ENCODE results near the gene CETP. TPM values are rescaled to one million over a fixed set of nuclear protein-coding genes. Genes with fewer than 3 reads are reported as not detected.

The CETP gene
- total and polyA plus RNA-seq, 9 of the 15 experiments (the other 6 are each of a cell fraction or from before 2014, with no cell fraction given) = 0.07 to 0.11 TPM; not detected in 7

DNA sequence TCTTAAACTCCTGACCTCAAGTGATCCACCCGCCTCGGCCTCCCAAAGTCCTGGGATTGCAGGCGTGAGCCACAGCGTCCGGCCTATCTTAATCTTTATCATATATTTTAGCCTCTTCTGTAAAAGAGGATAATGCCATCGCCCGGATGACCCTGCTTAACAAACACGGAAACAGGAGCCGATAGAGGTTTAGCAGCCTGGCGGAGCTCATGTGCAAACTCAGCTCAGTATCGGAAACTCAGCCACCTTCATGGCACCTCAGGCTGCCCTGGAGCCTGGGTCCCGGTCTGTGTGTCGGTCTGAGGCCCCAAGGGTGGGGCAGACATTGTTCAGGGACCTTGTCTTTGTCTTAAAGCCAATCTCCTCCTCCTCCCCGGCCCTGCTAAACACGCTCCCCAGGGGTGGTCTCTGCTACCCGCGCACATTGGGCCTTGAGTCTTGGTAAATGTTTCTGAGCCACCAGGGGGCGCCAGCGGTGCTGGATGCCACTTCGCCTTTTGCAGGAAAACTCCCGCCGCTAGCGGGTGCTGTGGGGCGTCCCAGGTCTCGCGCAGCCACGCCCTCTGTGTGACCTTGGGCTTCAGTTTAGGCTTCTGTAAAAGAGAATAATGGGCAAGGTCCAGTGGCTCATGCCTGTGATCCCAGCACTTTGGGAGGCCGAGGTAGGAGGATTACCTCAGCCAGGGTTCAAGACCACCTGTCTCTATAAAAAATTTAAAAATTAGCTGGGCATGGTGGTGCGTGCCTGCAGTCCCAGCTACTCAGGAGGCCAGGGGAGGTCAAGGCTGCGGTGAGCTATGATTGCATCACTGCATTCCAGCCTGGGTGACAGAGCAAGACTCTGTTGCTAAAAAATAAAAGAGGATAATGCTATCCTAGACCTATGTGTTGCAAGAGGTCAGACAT, 2.7 kb downstream of the CETP start:
- 32% methylated on average over 26 of the region's 30 CpGs for WGBS (ENCODE audit: insufficient coverage, low coverage, missing lambda C conversion rate)
- POLR2A ChIA-PET = interaction anchor here (0.6 to 1.5 kb wide), 6 partner anchors 14 to 69 kb away, joined by 3 to 4 read pairs (median 3); no protein-coding TSS in a partner anchor
- Histone ChIP-seq H3K9me3 (replicated peaks; ENCODE audit: control insufficient read depth, insufficient read depth, low read depth, low read length) (no peaks in the 10 kb centered on the region), H3K9me1 (ENCODE audit: control insufficient read depth, insufficient read depth, low read length) (no peaks in the 10 kb centered on the region), H4K20me1 (replicated peaks; ENCODE audit: control insufficient read depth, insufficient read depth, low read length) (no peaks in the 10 kb centered on the region), H3K9ac (ENCODE audit: insufficient read depth in 1 of 2, low read depth in 2 of 2, low read length in 2 of 2) (0 out of 4 replicates have a peak overlapping the region, but pooled peaks of 1 of the 2 experiments have one; percentile 6), H3K36me3 (ENCODE audit: control insufficient read depth, insufficient read depth, low read length) (no peaks in the 10 kb centered on the region), H3K4me1 (replicated peaks in 1 of 2; ENCODE audit: control insufficient read depth in 2 of 2, insufficient read depth in 2 of 2, low read length in 2 of 2) (peaks cover 4 to 22% of the 10 kb centered on the region in 2 experiments; a peak in 4 of 5 replicates), H3K4me2 (ENCODE audit: insufficient read depth, low read length) (peak overlapping the region; percentile 4; the same call in 1 of the 2 replicates), H3K27me3 (ENCODE audit: control insufficient read depth in 2 of 2, insufficient read depth in 2 of 2, low read length in 2 of 2) (peaks cover under 1 to 6% of the 10 kb centered on the region in 2 experiments; a peak in 4 of 5 replicates), H3K4me3 (no peak overlapping the region), H3K79me2 (ENCODE audit: control insufficient read depth, insufficient read depth, low read length) (no peaks in the 10 kb centered on the region), H2AFZ (ENCODE audit: low read depth, low read length) (peak overlapping the region; percentile 87), H3K27ac (ENCODE audit: extremely low read depth, low read depth, low read length) (peak overlapping the region; percentile 53; the same call in 1 of the 3 replicates)
- peak; percentile 90 for ATAC-seq
- peak; percentile 85 to 94 (median 86) for DNase-seq (ENCODE audit: extremely low read depth in 1 of 4, low spot score in 3 of 4)
- peak; percentile 84 for FAIRE-seq
- CTCF ChIA-PET (ENCODE audit: low intra/inter-chr PET ratio) = interaction anchor here (0.6 to 2.0 kb wide), 4 partner anchors 80 to 498 kb away, joined by 3 to 6 read pairs (median 4); no protein-coding TSS in a partner anchor
- intact Hi-C loops (cut with micrococcal nuclease) = loop anchor here (1.0 to 5.0 kb wide), 3 partner anchors 53 to 204 kb away; no protein-coding TSS in a partner anchor
- BruUV-seq (replicated peaks) = no TSS peak
- in situ Hi-C loops (cut with MboI) = no loop called here
- no peak for TF ChIP-seq ZBTB17 (CRISPR knock-in tag; IDR thresholded peaks at IDR 0.05)
- TF ChIP-seq SUPT5H (IDR thresholded peaks at IDR 0.05) = no peak
- no peak for TF ChIP-seq PTRF (tag; IDR thresholded peaks at IDR 0.05)
- TF ChIP-seq LCOR (CRISPR knock-in tag; IDR thresholded peaks at IDR 0.05) = peak; percentile 67
- TF ChIP-seq, protein P1, sequence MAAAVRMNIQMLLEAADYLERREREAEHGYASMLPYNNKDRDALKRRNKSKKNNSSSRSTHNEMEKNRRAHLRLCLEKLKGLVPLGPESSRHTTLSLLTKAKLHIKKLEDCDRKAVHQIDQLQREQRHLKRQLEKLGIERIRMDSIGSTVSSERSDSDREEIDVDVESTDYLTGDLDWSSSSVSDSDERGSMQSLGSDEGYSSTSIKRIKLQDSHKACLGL (CRISPR knock-in tag; IDR thresholded peaks at IDR 0.05; ENCODE audit: borderline replicate concordance, poor library complexity, severe bottlenecking) = no peak
- TF ChIP-seq, protein P2, sequence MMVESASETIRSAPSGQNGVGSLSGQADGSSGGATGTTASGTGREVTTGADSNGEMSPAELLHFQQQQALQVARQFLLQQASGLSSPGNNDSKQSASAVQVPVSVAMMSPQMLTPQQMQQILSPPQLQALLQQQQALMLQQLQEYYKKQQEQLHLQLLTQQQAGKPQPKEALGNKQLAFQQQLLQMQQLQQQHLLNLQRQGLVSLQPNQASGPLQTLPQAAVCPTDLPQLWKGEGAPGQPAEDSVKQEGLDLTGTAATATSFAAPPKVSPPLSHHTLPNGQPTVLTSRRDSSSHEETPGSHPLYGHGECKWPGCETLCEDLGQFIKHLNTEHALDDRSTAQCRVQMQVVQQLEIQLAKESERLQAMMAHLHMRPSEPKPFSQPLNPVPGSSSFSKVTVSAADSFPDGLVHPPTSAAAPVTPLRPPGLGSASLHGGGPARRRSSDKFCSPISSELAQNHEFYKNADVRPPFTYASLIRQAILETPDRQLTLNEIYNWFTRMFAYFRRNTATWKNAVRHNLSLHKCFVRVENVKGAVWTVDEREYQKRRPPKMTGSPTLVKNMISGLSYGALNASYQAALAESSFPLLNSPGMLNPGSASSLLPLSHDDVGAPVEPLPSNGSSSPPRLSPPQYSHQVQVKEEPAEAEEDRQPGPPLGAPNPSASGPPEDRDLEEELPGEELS (CRISPR knock-in tag; IDR thresholded peaks at IDR 0.05; ENCODE audit: borderline replicate concordance) = no peak
- TF ChIP-seq, protein P3, sequence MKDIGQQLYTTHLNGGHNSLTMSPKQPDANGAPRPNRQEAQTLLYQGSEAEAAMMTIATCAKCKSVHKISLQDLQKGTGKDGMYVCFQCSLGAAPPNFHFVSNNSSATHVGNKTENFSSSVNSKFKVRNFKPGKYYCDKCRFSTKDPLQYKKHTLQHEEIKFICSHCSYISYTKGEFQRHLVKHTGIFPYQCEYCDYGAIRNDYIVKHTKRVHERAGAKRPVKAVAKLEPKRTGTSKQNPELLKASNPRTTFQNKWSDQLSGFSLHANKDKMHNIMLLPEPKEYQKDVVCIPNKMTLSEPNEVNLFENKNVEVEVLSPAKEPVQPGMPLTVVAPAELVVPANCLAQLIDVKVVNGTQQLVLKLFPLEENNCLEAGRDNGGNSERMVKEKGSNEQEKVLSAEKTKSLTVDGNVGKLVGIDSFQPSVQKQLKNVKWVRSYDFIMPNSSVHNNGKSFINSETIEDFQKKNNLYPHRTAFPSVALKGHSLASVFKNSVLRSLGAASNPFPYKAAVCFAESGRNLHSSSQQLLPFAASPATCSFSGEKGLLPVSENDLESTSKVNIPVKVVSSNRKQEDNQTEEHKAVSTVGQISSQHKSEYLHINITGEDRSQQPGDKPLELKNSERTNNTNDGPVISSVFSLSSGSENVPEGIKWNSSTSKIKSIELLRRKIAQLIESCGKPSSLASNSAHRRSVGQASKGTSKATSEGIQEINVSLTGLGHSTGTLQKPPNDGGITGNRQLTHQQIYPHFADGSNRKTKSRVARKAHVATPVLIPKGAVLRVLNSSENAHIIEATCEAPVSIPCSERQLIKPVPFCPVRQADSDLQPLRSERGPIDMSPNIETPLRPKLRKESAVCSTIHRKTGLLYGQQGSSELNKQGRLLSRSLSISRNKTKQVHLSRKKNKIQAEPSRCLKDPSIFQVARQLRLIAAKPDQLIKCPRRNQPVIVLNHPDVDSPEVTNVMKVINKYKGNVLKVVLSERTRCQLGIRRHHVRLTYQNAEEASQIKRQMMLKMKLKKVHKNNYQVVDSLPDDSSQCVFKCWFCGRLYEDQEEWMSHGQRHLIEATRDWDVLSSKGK (CRISPR knock-in tag; IDR thresholded peaks at IDR 0.05) = no peak
- no peak for TF ChIP-seq POLR2B (IDR thresholded peaks at IDR 0.05; ENCODE audit: low read depth, partially characterized antibody)
- peak; percentile 80; the same call in 1 of the 2 replicates for TF ChIP-seq HMGXB4 (CRISPR knock-in tag; IDR thresholded peaks at IDR 0.05)
- TF ChIP-seq PHB2 (IDR thresholded peaks at IDR 0.05; ENCODE audit: low read depth) = no peak
- TF ChIP-seq CCAR2 (IDR thresholded peaks at IDR 0.05; ENCODE audit: low read depth, low read length) = no peak
- peak; percentile 52 to 55; a peak in 3 of 4 replicates for TF ChIP-seq NRF1 (conservative IDR thresholded peaks at IDR 0.05 in 1 of 2, IDR thresholded peaks at IDR 0.05 in 1 of 2)

All from K562 (cell line).